ENCODE results near the gene NPAS2.

Gene NPAS2

GRCh38 chr2:100952512-100952911 is 132.6 kb downstream of the NPAS2 start:
- H3K9me2 ChIP-seq (replicated peaks; ENCODE audit: low read depth, low read length), result no peaks in the 10 kb centered on the region
- H3K36me3 ChIP-seq (ENCODE audit: insufficient read depth, low read length), result no peaks in the 10 kb centered on the region
- H3K79me2 ChIP-seq (ENCODE audit: insufficient read depth, low read length), result no peaks in the 10 kb centered on the region
- no peak overlapping the region for H3K4me3 ChIP-seq (ENCODE audit: low read length, poor library complexity, severe bottlenecking)
- no peaks in the 10 kb centered on the region for H4K20me1 ChIP-seq (ENCODE audit: insufficient read depth, low read length, poor library complexity, severe bottlenecking)
- no peak overlapping the region for H3K4me2 ChIP-seq (ENCODE audit: low read depth, low read length, poor library complexity, severe bottlenecking)
- no peaks in the 10 kb centered on the region for H3K9me3 ChIP-seq (ENCODE audit: insufficient read depth, low read depth, low read length)
- H2AFZ ChIP-seq (ENCODE audit: low read length), result no peak overlapping the region
- H3K27me3 ChIP-seq (ENCODE audit: insufficient read depth, low read length, poor library complexity, severe bottlenecking), result no peaks in the 10 kb centered on the region
- no peaks in the 10 kb centered on the region for H3K4me1 ChIP-seq (ENCODE audit: insufficient read depth, low read length, poor library complexity, severe bottlenecking)
- H3K9ac ChIP-seq (ENCODE audit: low read depth, low read length, poor library complexity, severe bottlenecking), result no peak overlapping the region
- no peaks in the 10 kb centered on the region for H3F3A ChIP-seq (ENCODE audit: low read depth)
- no peak for TF ChIP-seq CTCF (conservative IDR thresholded peaks at IDR 0.05; ENCODE audit: low read length)
- TF ChIP-seq EZH2phosphoT487 (IDR thresholded peaks at IDR 0.05; ENCODE audit: borderline replicate concordance), result no peak

GRCh38 chr2:100953406-100954043 is 133.6 kb downstream of the NPAS2 start:
- Histone ChIP-seq H3K9me3 (ENCODE audit: insufficient read depth, low read depth, low read length) (no peaks in the 10 kb centered on the region), H2AFZ (ENCODE audit: low read length) (no peak overlapping the region), H3K4me2 (ENCODE audit: low read depth, low read length, poor library complexity, severe bottlenecking) (no peak overlapping the region), H3K36me3 (ENCODE audit: insufficient read depth, low read length) (no peaks in the 10 kb centered on the region), H3K27me3 (ENCODE audit: insufficient read depth, low read length, poor library complexity, severe bottlenecking) (no peaks in the 10 kb centered on the region), H3K9ac (ENCODE audit: low read depth, low read length, poor library complexity, severe bottlenecking) (no peak overlapping the region), H3K4me1 (ENCODE audit: insufficient read depth, low read length, poor library complexity, severe bottlenecking) (no peaks in the 10 kb centered on the region), H4K20me1 (ENCODE audit: insufficient read depth, low read length, poor library complexity, severe bottlenecking) (no peaks in the 10 kb centered on the region), H3F3A (ENCODE audit: low read depth) (no peaks in the 10 kb centered on the region), H3K79me2 (ENCODE audit: insufficient read depth, low read length) (no peaks in the 10 kb centered on the region), H3K4me3 (ENCODE audit: low read length, poor library complexity, severe bottlenecking) (no peak overlapping the region), H3K9me2 (replicated peaks; ENCODE audit: low read depth, low read length) (no peaks in the 10 kb centered on the region)
- TF ChIP-seq CTCF (conservative IDR thresholded peaks at IDR 0.05; ENCODE audit: low read length) (no peak), EZH2phosphoT487 (IDR thresholded peaks at IDR 0.05; ENCODE audit: borderline replicate concordance) (no peak)

- no peak for TF ChIP-seq EZH2phosphoT487 (IDR thresholded peaks at IDR 0.05; ENCODE audit: borderline replicate concordance)
- TF ChIP-seq CTCF (conservative IDR thresholded peaks at IDR 0.05; ENCODE audit: low read length), result no peak
- H3K4me1 ChIP-seq (ENCODE audit: insufficient read depth, low read length, poor library complexity, severe bottlenecking), result no peaks in the 10 kb centered on the region
- no peaks in the 10 kb centered on the region for H3K9me3 ChIP-seq (ENCODE audit: insufficient read depth, low read depth, low read length)
- H3K9me2 ChIP-seq (replicated peaks; ENCODE audit: low read depth, low read length), result no peaks in the 10 kb centered on the region
- no peak overlapping the region for H3K4me2 ChIP-seq (ENCODE audit: low read depth, low read length, poor library complexity, severe bottlenecking)
- no peaks in the 10 kb centered on the region for H4K20me1 ChIP-seq (ENCODE audit: insufficient read depth, low read length, poor library complexity, severe bottlenecking)
- H2AFZ ChIP-seq (ENCODE audit: low read length), result no peak overlapping the region
- no peaks in the 10 kb centered on the region for H3F3A ChIP-seq (ENCODE audit: low read depth)
- no peaks in the 10 kb centered on the region for H3K27me3 ChIP-seq (ENCODE audit: insufficient read depth, low read length, poor library complexity, severe bottlenecking)
- no peak overlapping the region for H3K9ac ChIP-seq (ENCODE audit: low read depth, low read length, poor library complexity, severe bottlenecking)
- H3K79me2 ChIP-seq (ENCODE audit: insufficient read depth, low read length), result no peaks in the 10 kb centered on the region
- no peaks in the 10 kb centered on the region for H3K36me3 ChIP-seq (ENCODE audit: insufficient read depth, low read length)
- no peak overlapping the region for H3K4me3 ChIP-seq (ENCODE audit: low read length, poor library complexity, severe bottlenecking)
Observed at GRCh38 chr2:100954044-100954420, 134.1 kb downstream of the NPAS2 start.

All from Loucy (cell line).